Measurements from ENCODE around the gene PCDH9.

- no peak for TF ChIP-seq CTCF (IDR thresholded peaks at IDR 0.05; ENCODE audit: insufficient read depth, low read depth, low read length)
- TF ChIP-seq EZH2 (IDR thresholded peaks at IDR 0.05; ENCODE audit: insufficient read depth, low read length): no peak
Measured at GRCh38 chr13:66795636-66796035, 434.5 kb downstream of the PCDH9 start.

Data from astrocyte (in vitro differentiated cells and primary cell).